Kidney glomerular epithelial cell (primary cell): Measurements from ENCODE around the gene GRM8.

ENCODE experiments used
- DNase-seq: peaks from one replicate; lab custom pipeline; 2025; lab: John Stamatoyannopoulos, UW

The GRM8 gene

DNA sequence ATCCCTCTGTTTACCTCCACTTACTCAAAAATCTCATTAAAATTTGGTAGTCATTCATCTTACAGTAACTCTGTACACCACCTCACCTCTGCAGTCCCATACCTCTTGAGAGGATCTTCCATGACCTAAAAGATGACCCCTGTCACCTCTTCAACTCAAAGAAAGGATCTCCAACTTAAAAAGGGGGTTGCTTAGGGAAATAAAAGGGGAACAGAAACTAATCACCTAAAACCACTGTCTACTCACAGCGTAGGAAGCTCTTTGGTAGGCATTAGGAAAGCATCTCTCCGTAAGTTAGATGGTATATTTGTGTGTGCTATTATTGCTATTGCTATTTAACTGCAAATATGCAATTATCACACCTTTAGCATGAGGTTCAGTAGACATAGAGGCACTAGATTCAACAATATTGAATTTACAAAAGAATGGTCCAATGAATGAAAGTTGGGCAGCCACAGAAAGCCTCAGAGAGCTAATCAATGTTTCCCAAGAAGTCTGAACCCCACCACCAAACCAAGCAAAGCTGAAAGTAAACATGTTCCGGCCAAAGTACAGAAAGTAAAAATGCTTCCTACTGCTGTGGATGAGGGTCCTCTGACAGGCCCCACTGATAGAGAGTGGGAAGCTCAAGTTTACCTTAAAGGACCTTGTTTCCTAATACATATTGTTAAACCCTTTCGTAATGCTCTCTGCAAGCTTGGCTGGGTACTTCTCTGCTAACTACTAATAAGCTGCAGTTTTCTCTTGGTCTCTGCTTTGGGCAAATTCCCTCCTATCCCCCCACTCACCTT is 105.8 kb downstream of the GRM8 start:
- DNase-seq, result no peak

DNA sequence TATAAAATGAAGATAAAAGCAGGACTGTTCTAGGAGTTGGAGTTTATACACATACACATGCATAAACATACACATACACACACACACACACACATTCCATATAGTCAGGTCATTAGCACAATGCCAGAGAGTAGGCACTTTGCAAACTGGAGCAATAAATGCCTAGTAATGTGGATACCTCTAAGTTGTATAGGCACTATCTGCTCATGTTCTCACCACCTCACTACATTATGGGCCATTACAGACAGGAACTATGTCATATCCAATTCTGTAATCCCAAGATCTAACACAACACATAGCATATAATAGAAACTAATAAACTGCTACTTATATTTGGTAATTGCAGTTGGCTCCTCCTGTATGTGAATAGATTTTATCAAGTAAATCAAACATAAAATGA is 115.6 kb downstream of the GRM8 start:
- no peak for DNase-seq

DNA sequence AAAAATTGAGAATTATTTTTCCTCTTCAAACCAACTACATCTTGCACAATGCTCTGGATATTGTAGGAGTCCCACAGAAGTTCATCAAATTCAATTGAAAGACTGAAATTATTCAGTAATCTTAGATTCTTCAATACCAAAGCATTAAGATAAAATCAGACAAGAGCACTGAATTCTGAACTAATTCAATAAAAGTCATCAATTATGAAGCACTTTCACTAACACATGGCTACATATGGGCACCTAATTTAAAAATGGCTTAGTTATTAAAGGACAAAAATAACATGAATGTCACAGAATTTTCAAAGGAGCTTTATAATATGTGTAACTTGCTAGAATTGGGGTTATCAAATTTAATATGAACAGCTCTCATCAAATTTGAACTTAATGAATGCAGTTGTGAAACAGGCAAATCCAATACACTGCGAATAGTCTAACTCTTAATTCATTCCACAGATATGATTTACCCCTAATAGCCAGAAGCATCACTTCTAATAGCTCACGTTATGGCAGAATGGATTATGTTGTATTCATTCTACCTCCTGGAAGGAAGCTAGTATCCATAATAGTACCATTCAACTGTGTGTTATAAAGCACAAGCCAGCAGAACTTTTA is 116.8 kb downstream of the GRM8 start:
- DNase-seq, result no peak

DNA sequence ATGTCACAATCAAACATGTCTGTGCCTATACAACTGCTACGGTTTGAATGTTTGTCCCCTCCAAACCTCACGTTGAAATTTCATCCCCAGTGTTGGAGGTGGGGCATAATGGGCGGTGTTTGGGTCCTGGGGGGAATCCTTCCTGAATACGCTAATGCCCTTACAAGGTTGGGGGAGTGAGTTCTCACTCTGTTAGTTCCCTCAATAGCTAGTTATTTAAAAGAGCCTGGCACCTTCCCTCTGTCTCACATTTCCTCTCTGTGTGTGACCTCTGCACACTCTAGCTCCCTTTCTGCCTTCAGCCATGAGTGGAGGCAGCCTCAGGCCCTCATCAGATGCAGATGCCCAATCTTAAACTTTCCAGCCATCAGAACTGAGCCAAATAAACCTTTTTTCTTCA is 129.5 kb downstream of the GRM8 start:
- DNase-seq, result no peak

DNA sequence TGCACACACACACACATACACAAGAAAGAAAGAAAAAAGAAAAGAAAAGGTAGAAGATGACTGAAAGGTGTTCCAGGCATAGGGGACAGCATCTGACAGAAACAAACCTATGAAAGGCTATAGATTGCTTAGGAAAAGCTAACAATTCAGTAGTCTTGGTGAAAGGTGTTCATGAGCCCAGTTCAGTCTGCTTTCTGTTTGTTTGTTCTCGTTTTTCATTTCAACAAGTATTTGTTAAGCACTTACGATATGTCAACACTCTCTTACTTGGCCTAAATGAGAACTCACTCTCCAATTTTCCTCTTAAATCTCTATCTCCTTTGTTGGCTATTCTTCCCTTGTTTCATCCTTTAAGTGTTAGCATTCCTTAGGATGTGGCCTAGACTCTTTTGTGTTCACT is 133.2 kb downstream of the GRM8 start:
- DNase-seq, result no peak

DNA sequence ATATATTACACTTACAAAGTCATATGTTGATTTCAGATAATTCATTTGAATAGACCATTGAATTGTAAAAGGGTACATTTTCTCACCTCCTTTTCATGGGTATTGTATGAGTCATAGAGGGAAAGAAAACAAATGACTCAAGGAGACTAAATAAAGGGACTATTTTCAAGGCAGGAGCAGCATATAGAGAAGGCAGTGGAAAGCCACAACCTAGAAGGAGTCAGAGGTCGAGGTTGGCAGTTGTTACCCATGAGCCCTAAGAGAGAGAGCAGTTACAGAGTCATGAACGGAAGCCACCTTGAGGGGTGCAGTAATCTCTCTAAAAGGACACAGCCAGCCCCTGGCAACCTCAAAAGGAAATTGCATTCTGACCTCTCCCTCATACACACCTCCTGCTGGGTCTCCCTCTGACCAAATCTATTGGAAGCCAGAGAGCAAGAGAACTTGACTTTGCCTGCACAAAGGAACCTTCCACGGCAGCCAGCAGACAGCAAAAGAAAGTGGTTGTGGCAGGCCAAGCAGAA is 137.9 kb downstream of the GRM8 start:
- DNase-seq, result no peak

DNA sequence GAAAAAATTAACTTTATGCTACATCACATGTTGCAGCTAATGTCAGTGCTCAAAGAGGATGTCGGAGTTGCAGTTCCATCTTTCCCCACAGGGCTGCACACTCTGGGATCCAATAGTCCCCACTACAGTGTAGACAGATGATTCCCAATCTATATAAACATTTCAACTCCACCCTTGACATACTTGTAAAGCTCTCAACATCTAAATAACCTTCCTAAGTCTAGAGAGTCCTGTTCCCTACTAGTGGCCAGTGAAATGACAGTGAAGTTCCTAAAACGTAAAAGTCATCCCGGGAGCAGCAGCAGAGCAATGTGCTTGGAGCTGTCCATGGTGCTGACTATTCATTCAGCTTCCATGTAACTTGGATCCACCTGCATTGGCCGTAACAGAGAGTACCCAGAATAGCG is 145.1 kb downstream of the GRM8 start:
- DNase-seq, result peak; percentile 68

DNA sequence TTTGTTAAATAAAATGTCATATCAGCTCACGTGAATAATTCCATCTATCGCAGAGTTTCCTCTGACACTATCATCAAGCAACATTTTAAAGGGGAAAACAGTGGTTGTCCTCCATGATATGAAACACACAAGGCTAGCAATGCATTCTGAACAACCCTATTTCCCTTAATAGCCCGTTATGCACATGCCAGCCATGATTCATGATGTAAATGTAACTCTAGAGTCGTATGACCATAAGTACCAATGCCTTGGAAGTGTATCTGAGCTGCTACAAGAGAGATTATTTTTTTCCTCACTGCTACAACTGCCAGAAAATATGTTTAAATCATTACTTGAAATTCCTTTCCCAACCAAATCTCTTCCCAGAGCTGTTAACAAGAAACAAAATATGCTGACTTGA is 159.4 kb downstream of the GRM8 start:
- DNase-seq, result no peak

DNA sequence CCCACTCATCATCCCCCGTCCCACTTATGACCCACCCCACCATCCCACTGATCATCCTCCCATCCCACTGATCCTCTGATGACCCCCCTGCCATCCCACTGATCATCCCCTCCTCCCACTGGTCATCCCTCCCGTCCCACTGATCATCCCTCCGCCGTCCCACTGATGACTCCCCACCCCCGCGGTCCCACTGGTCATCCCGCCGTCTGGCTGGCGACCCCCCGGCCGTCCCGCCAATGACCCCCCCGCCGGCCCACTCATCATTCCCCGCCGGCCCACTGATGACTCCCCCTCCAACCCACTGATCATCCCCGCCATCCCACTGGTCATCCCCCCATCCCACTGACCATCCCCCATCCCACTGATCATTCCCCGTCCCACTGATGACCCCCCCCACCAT is 161.1 kb downstream of the GRM8 start:
- DNase-seq, result no peak

DNA sequence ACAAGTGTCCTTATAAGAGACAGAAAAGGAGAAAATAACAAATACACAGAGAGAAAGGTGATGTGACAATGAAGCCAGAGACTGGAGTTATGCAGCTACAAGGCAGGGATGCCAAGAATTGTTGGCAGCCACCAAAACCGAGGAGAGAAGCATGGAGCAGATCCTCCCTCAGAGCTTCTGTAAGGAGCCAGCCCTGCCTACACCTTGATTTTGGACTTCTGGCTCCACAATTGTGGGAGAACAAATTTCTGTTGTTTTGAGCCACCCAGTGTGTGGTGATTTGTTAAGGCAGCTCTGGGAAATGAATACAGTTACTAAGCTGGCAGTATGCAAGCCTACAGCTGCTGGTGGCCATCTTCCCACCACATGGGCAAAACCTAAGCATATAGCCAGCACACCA is 163.6 kb downstream of the GRM8 start:
- DNase-seq, result no peak

DNA sequence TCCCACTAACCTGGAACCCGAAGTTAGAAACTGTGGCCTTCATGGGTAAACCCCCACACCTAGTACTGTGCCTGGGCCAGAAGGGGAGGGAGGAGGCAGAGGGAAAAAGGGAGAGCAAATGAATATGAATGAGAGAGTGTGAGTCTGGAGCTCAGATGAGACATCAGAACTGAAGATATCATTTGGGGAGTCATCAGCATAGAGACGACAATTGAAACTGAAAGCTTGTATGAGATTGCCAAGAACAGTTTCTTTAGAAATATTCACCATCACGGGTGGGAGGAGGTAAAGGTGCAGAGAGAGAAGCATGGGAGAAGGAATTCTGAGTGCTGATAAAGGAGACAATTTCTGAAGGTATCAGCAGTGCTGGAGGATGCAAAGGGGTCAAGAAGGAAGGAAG is 171.2 kb downstream of the GRM8 start:
- no peak for DNase-seq

DNA sequence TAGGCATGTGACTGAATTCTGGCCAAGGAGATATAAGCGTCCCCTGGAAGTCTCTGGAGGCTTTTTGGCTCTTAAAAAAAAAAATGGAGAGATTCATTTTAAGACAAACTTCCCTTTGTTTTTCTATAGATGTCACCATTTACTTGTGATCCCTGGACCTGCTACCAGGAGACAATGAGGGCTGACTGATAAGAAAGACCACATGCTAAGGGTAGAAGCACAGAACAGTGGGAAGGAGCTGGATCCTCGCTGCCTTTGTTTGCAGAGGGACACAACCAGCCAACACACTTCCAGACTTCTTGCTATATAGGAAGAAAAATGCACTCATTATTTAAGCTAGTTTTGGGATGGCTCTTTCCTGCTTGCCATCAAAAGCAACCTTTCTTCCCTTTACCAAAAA is 172.2 kb downstream of the GRM8 start:
- DNase-seq, result no peak

DNA sequence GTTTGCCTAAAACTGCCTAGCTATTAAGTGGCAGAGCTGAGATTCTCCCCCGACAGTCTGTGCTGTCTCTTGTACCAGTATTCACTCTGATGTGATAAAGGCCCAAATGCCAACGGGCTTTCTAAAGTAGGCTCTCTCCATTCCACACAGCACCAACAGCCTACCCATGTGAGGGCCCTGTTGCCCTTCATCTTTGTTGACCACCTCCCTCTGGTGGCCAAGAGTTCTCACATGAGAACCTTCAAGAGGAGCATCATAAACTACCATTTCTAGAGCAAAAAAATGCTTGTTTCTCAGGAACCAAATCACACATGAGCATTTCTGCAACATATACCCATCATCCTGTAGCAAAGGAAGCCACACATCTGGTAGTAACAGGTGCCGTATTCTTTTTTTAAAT is 185.8 kb downstream of the GRM8 start:
- DNase-seq, result no peak

DNA sequence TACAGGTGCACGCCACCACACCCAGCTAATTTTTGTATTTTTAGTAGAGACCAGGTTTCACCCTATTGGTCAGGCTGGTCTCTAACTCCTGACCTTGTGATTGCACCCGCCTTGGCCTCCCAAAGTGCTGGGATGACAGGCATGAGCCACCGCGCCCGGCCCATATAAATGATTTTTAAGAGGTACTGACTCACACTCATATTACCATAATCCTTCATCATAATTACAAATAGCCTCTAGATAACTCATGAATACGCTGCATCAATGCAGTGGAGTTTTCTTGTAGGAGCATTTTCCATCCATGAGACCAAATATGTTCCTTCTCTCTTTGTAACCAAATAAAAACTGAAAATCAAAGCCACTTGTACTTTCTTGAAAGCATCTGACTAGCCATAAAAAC is 193.3 kb downstream of the GRM8 start:
- no peak for DNase-seq

DNA sequence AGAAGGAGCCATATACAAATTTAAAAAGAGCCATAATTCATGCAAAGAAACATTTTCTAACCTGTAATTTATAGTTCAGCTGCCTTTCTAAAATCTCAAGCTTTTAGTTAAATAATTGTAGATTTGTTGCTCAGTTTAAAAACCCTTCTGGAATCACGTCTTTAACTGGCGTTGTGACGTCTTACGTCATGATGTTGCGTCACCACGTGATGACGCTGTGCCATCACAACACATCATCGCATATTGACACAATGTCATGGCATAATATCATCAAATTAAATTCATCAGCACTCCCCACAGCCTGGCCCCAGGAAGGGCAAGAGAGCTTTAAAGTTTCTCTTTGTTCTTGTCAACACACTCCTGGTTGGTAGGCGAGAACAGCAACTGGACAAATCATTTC is 194.8 kb downstream of the GRM8 start:
- no peak for DNase-seq

DNA sequence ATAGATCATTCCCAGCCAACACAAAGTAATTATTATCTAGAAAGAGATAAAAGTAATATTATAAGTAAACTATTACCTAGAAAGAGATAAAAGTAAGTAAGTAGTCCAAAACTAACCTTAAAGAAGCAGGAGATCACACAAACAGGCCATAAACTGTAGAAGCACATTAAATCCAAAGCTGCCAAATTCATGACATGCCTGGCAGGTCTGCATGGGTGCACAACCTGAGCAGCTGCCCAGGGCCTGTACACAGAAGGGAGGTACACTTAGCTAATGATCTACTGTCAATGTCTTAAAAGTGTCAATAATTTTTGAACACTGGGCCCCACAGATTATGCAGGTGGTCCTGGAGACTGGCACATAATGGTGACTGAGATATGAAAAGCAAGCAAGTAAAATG is 196.5 kb downstream of the GRM8 start:
- DNase-seq, result peak; percentile 34

DNA sequence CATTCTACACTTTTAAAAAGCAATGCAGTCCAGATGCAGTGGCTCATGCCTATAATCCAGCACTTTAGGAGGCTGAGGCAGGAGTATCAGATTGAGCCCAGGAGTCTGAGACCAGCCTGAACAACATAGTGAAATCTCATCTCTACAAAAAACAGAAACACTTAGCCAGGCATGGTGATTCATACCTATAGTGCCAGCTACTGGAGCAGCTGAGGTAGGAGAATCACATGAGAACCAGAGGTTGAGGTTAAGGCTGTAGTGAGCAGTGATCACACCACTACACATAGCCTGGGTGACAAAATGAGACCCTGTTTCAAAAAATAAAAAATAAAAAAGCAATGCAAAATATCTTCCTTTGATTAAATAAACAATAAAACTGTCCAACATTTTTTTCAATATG is 205.2 kb downstream of the GRM8 start:
- peak; percentile 19 for DNase-seq

DNA sequence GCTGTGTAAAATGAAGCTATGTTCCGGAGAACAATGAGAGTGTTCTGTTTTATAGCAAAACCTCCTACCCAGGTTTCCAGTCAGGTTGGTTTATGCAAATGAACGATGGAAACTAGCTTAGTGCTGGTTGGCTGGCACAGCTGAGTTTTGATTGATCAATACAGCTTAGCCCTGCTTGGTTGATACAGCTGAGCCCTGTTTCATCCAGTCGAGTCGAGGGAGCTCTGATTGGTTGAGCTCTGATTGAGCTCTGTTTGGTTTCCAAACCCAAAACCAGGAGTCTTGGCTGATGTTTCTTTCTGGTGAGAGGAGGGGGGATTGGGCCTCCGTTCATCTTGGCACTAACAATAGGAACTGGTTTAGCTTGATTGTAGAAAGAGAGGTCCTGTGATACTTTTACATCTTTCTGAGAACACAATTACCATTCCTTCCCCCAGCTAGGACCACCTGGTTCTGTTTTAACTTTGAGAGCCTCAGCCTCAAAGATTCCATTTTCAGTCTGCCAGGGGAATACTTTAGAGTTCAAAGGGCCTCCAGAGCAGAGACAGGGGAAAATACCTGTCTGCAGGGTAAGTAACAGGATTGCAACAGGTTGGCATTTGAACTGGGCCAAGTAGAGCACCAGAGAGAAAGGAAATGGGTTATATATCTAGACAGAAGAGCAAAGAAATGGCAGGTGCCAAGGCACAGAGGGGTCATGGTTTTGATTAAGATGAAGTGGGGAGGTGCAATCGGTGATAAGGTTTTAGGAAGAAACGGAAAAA is 210.9 kb downstream of the GRM8 start:
- DNase-seq, result no peak

DNA sequence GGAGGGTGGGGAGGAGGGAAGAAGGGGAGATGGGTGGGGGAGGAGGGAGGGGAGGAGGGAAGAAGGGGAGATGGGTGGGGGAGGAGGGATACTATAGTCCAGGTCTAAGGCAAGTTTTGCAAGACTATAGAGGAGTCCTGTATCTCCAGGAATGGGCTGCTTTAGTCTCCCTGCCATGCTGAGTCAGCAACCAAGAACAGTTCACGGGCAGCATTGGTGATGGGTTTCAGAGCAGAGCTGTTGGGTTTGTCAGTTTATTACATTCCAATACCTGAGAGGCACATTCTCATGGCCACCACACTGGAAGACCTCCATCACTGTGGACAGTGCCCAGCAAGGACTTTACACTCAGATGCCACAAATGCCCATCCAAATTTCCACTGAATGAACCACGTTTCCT is 212.7 kb downstream of the GRM8 start:
- no peak for DNase-seq

DNA sequence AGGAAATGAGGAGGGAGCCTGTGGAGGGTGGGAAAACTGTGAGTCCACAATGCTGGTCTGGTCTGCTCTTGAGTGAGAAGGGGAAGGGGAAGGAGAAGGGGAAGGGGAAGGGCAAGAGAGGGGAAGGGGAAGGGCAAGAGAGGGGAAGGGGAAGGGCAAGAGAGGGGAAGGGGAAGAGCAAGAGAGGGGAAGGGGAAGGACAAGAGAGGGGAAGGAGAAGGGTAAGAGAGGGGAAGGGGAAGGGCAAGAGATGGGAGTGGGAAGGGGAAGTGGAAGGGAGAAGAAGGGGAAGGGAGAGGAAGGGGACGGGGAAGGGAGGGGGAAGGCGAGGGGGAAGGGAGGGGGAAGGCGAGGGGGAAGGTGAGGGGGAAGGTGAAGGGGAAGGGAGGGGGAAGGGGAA is 213.2 kb downstream of the GRM8 start:
- no peak for DNase-seq

DNA sequence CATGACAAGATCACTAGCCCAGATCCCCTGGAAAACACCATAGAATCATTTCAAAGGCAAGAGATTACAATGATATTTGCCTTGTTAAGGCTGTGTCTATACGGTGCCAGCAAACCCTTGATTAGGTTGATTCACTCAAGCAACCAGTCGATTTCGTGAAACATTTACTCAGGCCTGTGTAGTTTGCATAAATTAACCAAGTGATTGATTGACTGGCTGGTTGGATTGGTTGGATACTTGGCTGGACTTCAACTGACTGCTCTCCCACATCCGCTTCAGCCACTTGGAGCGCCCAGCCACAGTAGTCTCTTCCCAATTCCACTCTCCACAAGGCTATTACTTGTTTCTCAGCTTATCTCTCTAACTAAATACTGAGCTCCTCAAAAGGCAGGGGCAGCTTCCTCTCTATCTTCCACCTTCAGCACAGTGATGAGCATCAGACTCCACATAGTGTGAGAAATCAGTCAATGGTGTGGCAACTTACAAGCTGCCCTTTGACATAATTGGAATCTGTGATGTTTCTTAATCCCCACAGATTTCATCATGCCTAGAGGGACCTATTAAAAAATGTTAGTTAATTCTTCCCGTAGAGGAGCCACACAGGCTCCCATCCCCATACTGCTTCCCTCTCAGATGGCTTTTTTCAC is 217.4 kb downstream of the GRM8 start:
- no peak for DNase-seq

DNA sequence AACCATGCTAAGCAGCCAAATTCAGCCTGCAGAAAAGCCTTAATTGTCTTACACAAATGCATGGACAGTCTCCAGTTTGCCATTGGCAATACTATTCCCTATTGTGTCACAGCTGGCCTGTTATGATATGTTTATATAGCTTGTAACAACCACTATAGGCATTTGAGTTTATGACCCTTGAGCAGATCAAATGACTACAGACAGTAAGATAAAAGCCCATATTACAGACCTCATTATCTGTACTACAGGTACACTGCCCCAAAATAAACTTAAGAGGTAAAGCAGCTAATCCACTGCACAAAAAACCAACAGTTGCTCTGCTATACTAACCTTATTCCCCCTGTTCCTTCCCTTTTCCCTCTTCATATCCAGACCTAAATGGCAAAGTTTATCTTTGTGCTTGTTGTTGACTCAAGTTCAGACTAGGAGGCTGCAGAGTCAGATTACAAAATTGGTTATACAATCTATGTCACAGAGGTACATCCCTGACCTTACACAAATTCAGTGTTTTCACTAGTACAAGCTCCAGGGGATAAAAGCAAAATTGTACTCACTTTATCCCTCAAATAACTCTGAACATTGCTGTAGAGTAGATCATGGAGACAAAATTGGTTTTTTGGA is 218.4 kb downstream of the GRM8 start:
- DNase-seq, result no peak
